HG03469 (cell line): ENCODE measurements around the gene OTOA.
"Not testable (repeated sequence)": the region's sequence is repeated elsewhere in the genome, so short reads cannot be mapped to it uniquely, and the experiment has no call there.

Source experiments
- ATAC-seq: cut with Tn5 transposase; IDR thresholded peaks from one replicate; pipeline ENCODE4 v1.9.1; 2021; ENCODE audit warnings: mild to moderate bottlenecking, moderate library complexity, moderate number of reproducible peaks; ENCODE audit not compliant: unreplicated experiment

OTOA gene

DNA sequence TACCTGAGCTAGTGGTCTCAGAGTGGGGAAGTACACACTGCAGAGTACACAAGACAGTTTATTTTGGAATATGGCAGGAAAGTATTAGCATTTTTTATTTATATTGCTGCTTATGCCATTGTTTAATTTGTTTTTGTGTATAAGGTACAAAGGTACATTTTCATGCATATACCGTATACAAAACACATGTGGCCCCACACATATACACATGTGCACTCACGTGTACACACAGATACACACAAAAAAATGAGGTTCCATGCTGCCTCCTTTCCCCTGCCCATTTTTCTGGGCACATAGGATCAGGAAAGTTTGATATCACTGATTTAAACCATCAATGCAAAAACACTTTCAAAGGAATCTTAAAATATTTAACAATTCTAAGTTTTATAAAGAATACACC is 24.3 kb upstream of the OTOA start:
- no peak for ATAC-seq

DNA sequence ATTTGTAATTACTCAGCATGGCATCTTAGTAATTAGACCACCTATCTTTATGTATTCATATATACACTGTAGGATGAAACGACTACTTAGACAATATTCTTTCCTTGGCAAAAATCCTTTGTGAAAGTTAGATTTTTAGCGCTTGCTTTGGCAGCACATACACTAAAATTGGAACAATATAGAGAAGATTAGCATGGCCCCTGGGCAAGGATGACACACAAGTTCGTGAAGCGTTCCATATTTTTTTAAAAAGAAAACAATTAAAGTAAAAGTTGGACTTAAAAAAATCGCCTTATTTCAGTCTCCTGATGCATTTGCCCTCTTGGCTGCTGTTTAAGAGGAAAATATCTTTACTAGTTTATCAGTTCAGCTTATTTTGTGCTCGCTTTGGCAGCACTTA is 21.9 kb upstream of the OTOA start:
- no peak for ATAC-seq

DNA sequence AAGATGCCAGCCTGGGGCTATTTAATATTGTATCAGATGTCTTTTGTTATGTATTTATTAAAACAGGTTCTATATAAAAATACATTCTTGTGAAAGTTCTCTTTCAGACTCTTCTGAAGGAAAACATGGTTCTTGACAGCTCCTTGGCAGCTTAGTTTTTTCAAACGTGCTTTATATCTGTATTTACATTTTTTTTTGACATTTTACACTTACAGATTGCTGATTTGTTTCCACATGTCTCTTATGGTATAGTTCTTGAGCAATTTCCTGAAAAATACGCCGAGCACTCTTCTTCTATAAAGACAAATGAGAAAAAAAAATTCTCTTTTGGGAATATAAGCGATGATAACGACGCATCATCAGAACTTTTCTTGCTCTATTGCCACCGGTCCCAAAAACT is 20.9 kb upstream of the OTOA start:
- no peak for ATAC-seq

DNA sequence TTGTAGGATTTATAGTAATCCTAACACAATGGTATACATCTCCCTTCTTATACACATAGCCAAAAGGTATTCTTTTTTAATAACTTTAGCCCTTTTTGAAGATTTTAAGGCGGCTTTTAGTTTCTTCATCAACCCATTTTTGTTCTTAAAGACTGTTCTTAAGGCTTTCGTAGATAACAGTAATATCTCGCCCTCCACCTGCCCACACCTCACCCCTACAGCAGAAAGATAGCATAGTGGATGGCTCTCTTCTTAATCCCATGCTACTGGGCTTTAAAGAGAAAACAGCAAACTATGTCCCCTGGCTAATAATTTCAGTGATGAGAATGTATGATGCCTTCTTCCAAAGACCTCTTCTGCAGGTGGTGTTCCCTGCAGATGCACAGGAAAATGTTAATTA is 20.0 kb upstream of the OTOA start:
- ATAC-seq, result no peak

DNA sequence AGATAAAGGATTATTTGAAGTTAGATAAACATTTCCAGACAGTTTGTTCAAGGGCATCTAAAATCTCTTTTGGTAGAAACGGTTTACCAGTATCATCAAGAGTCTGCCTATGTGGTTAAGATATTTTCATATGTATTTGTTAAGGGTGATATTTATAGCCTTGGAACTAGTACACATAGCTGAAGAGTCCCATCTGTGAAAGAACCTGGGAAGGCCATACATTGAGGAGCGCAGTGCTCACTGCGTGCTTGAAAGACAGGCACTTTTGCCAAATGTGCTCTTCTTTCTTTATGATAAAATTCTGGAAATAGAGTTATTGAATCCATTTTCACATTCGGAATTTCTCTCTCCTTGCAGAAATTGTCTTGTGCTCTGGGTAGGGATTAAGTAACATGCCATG is 19.1 kb upstream of the OTOA start:
- no peak for ATAC-seq

DNA sequence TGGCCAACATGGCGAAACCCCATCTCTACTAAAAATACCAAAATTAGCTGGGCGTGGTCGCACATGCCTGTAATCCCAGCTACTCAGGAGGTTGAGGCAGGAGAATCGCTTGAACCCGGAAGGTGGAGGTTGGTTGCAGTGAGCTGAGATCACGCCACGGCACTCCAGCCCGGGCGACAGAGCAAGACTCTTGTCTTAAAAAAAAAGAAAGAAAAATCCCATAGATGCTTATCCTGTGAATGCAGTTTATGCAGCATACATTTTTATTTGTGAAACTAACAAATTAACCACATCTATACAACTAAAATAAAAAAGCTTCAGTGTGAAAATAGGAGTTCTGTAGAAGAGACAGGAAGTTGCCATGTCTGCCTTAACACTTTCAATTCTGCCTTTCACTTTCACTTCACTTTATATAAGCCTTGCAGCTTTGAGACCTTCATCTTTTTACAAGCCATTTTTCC is 18.5 kb upstream of the OTOA start:
- ATAC-seq, result no peak

DNA sequence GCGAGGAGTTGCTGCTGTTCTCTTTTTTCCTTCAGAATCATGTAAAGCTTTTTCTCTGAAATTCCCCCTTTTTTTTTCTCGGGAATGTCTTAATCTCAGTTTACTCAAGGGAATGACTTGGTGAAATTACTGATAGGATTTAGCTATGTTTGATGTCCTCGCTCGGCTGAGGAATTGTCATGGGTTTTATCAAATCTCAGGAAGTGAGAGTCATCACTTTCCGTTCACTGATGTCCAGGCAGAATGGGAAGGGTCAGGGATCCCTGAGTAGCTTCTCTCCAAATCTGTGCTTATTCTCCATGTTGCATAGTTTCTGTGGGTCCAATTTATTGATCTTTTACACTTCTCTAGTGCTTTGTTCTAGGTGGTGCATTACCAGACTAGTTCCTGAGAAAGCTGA is 17.7 kb upstream of the OTOA start:
- no peak for ATAC-seq

DNA sequence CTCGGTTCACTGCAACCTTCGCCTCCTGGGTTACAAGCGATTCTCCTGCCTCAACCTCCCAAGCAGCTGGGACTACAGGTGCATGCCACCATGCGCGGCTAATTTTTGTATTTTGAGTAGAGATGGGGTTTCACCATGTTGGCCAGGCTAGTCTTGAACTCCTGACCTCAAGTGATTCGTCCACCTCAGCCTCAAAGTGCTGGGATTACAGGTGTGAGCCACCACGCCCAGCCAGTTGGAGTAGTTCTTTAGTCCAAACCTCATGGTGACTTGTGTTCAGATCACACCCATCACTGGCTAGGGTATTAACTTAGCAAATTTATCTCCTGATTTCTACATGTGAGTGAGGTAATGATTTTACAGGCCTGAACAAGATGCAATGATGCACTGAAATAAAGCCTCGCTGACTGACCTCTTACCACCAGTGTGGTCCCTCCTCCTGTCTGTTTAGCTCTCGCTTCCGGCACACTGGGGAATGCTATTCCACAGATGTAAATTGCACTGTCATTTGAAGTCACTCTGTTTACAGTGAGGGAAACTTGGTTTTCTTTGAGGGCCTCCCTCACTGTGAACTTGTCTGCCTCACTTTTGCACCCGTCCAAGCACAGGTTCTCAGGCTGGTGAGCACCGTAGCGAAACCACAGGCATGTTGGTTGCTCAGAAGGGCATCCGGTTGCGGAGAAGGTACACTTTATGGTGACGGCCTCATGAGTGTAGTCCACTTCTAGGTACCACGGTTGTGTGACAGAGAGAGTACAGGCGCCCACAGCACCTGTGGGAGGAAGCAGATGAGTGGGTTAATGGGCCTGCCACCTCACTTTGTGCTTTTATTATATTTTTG is 16.8 kb upstream of the OTOA start:
- ATAC-seq, result peak; percentile 72

DNA sequence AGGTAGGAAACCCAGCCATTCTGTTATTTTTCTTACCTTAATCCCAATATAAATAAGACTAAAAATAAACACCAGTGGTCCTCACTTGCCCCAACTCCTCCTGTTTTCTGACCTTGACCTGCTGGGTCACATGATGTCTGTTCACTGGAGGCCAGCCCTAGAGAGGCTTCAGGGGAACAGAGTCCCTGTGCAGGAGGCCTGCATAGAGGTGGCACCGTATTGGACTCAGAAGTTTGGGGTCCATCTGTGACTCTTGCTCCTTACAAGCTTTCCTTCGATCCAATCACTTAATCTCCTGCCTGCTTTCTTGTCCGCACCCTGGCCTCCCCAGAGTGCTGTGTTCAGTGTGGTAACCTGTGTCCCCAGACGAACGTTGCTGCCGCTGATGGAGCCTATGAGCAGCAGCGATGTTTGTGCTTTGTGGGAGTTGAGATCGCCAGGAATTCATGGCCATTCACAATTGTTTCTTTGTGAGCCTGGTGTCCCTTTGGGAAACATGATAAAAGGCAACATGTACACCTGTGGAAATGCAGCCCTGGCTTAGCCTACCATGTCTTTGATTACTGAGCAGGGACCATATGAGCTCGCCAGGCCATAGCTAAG is 16.1 kb upstream of the OTOA start:
- ATAC-seq, result no peak

DNA sequence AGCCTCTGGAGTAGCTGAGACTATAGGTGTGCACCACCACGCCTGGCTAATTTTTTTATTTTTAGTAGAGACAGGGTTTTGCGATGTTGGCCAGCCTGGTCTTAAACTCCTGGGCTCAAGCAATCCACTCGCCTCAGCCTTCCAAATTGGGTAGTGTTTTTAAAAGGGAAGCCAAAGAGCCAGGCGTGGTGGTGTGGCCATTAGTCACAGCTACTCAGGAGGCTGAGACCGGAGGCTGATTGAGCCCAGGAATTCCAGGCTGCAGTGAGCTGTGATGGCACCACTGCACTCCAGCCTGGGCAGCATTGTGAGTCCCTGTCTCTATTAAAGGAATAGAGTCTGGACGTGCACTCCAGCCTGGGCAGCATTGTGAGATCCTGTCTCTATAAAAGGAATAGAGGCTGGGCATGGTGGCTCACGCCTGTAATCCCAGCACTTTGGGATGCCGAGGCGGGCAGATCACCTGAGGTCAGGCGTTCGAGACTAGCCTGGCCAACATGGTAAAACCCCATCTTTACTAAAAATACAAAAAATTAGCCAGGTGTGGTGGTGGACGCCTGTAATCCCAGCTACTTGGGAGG is 13.9 kb upstream of the OTOA start:
- not testable (repeated sequence) for ATAC-seq

DNA sequence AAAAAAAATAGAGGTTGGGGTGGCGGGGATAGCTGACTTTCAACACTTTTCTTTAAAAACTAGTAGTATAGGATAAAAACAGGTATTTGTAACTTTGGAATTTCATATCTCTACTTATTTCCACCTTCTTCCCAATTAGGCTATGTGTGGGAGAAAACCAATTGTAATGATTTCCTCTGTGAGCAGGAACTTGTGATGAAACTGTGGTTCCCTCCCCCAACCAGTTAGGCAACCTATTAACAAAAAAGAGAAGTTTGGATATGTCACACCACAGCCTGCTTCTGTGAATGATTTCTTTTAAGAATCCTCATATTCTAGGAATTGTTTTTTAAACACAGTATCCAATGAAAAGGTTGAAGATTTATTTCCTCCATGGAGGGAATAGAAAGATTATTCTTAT is 13.2 kb upstream of the OTOA start:
- no peak for ATAC-seq

DNA sequence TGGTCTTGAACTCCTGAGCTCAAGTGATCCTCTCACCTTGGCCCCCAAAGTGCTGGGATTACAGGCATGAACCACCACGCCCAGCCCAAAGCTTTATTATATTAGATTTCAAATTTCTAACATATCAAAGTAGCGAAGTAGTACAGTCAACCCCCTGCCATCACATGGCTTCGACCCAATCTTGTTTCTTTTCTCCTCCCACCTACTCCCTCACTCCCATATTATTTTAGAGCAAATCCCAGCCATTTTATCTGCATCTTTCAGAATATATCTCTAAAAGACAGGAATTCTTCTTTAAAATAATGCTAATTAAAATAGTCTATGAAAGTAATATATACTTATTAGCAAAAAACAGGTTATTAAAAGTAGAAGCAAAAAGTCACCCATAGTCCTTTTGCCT is 12.3 kb upstream of the OTOA start:
- no peak for ATAC-seq

DNA sequence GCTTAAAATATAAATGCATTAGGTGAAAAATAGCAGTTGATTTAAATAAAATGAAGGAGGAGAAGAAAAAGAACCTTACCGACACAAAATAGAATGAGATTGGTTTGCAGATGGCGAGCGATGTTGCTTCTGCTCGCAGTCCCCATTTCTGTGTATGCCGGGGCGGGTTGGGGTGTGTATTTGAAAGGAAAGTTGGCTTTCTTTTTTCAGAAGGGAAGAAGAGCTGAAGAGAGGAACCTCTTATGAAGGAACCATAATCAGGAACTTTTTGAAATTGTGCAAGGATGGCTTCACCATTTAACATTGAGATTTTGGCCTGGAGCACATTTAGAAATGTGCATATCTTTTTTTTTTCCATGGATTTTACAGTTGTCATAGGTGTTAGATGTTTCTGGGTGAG is 11.3 kb upstream of the OTOA start, which contains the start of gene IGSF6:
Gene IGSF6 (minus strand): TSS at position 156 of the 400 bp plus-strand sequence. CDS start 10 bp downstream, at position 146.
- ATAC-seq, result no peak

DNA sequence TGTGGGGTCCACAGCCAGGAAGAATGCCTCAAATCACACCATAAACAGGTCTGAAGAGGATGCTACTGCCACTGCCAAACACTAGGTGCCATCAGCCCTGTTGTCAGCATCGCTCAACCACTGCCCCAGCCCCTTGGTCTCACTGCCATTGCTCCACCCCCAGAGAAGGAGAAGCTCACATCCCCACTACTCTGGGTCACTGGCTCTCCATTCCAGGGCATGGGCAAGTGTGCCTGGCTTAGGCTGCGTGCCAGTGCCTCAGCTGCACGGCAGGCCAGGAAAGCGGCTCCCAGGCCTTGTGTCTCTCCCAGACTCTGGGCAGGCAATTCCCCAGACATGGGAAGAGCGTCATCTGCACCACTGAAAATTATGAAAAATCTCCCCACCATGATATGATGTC is 10.2 kb upstream of the OTOA start:
- ATAC-seq, result no peak

DNA sequence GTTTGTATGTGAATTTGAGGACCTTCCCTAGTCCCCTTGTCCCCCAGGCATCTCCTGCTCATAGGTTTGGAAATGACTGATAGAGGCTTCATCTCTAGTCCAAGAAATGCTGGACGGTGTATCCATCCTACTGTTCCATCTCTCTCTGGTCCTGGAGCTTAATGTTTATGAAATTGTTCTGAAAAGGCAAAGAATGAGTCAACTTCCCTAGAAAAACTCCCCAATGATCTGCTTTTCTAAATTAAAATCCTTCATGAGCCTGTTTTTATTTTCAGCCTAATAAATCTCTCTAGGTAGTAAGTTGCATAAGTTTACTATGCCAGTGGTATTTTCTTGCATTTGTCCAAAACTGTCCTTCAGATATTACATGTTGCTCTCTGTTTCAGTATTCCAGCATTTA is 9.3 kb upstream of the OTOA start:
- no peak for ATAC-seq

DNA sequence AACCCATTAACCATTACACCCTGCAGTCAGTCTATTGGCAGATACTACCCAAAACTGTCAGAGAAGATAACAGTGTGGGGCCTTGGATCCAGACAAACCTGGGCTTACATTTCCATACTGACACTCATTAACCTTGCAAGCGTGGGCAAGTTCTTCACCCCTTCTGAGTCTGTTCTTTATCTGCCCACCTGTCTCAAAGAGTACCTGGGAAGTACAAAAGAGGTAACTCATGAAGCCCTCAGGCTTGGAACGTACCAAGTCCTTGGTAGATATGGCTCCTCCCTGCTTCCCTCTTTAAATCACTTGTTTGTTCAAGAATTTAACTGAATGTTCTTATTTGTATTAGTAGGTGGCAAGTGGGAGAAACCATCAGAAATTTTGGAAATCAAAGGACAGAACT is 8.9 kb upstream of the OTOA start:
- no peak for ATAC-seq

DNA sequence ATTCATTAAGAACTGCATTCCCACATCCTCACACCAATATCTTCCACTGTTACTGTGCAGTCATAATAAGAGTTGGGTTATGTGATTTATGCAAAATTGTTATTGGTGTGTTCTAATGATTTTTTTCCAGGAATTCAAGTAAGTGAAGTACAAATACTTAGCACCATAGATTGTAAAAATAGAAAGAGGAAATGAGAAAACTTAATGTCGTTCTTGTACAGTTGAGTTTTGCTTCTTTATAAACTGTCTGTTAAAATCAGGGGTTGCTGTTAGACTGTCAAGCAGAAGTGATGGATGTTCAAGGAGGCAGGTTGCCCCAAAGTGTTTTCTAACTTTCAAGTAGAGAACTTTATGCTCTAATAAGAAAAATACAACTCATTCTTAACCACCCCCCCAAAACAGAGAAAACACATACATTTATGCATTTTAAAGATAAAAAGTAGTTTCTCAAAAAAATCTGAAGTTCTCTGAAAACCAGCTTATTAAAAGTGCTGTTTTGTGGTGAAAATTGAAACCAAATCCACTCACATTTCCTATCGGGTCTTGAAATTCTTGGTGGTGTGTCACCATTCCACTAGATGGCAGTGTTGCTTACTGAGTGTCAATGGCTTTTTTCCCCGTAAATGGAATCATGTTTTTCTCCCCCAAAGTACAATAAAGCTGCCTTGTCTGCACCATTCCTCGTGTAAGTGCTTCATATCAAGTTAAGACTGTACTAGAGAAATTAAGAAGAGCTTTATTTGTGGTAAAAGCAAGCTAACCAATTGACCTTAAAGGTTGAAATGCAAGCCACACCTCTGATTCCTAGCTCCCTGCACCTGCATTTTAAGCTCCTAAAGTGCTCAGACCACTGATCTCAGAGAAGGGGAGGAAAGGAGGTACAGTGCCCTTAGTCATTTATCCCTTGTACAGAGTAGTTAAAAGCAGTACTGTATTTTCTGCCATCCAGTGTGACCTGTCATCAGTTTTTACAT is 6.7 kb upstream of the OTOA start:
- no peak for ATAC-seq

DNA sequence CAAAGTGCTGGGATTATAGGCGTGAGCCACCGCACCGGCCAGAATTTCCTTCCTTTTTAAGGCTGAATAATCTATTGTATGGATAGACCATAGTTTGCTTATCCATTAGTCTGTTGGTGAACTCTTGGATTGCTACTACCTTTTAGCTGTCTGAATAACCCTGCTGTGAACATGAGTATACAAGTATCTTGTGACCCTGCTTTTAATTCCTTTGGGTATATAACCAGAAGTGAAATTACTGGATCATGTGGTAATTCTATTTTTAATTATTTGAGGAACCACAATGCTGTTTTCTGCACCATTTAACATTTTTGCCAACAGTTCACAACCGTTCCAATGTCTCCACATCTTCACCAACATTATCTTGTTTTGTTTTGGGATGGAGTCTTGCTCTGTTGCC is 4.6 kb upstream of the OTOA start:
- no peak for ATAC-seq

DNA sequence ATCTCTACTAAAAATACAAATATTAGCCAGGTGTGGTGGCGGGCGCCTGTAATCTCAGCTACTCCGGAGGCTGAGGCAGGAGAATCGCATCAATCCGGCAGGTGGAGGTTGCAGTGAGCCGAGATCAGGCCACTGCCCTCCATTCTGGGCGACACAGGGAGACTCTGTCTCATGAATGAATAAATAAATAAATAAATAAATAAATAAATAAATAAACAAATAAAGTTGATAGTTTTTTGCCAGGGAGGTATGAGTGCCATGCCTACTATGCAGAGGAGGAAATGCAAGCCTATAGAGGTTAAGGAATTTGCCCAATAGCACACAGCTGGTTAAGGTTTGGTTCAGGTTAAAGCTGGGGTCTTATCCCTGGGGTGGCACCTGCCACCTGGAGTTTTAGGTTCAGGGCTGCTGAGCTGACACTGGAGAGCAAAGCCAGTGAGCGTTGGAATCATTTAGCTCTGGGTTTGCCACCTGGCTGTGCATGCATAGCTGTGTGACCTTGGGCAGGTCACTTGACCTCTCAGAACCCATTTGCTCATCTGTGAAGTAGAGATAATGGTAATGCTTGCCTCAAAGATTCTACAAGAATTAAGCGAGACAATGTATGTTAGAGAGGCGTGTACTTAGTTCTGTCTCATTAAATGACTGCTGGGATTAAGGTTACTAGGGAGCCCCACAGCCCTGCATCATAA is 1.2 kb downstream of the OTOA start:
- no peak for ATAC-seq

DNA sequence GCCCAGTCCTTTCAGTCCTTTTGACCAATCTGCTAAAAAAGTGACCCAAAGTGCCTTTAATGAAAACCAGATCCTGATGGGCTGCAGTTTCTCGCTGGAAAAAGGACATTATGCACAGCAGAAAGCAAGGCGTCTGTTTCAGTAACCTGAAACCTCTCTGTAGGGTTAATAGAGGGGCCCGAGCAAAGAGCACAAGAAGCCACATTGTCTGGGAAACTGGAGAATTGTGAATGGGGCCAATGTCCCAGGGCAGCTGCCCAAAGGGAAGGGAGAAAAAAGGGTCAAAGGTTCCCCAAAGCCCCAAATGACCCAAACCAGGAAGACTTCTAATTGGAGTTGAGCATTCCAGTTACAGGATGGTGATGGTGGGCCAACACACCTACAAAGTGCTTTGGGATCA is 3.0 kb downstream of the OTOA start:
- ATAC-seq, result no peak
